Measurements from ENCODE around the gene HDAC4. TPM values are rescaled to one million over a fixed set of nuclear protein-coding genes. Genes with fewer than 3 reads are reported as not detected.

HDAC4 gene
- total RNA-seq, 1 experiment from 2014 or later = 32.0 TPM

- Histone ChIP-seq H2BK12ac (ENCODE audit: insufficient read length, low read depth, low read length) (no peak overlapping the region), H3K79me1 (ENCODE audit: insufficient read depth, low read depth, low read length, poor library complexity, severe bottlenecking) (no peaks in the 10 kb centered on the region), H2BK120ac (ENCODE audit: low read depth, low read length, poor library complexity, severe bottlenecking) (no peak overlapping the region), H3K18ac (ENCODE audit: insufficient read length, low read depth, low read length) (no peak overlapping the region), H2BK15ac (ENCODE audit: low read depth, low read length) (no peak overlapping the region), H4K8ac (replicated peaks; ENCODE audit: insufficient read length, low read depth, low read length) (no peak overlapping the region), H2BK5ac (ENCODE audit: insufficient read length, low read length) (no peak overlapping the region), H2BK20ac (ENCODE audit: low read depth, low read length, poor library complexity, severe bottlenecking) (no peak overlapping the region), H3K9ac (ENCODE audit: extremely low read depth, insufficient read length, low read length) (no peak overlapping the region), H3K4me1 (ENCODE audit: insufficient read depth, low read length) (no peaks in the 10 kb centered on the region), H4K20me1 (ENCODE audit: control insufficient read depth, insufficient read depth, insufficient read length) (no peaks in the 10 kb centered on the region), H3K27ac (ENCODE audit: insufficient read length, low read depth, low read length) (no peak overlapping the region), H4K91ac (ENCODE audit: insufficient read length, low read depth, low read length) (no peak overlapping the region), H3K9me3 (ENCODE audit: control insufficient read depth, low read depth, low read length) (no peaks in the 10 kb centered on the region), H3K56ac (ENCODE audit: insufficient read length, low read depth, low read length) (no peak overlapping the region), H3K4ac (ENCODE audit: low read depth, low read length) (no peak overlapping the region), H3T11ph (ENCODE audit: low read length) (no peak overlapping the region), H4K5ac (ENCODE audit: insufficient read length, low read depth, low read length) (no peak overlapping the region), H3K23ac (ENCODE audit: insufficient read length, low read depth, low read length) (no peak overlapping the region), H3K79me2 (ENCODE audit: insufficient read depth, low read length) (no peaks in the 10 kb centered on the region), H2AFZ (ENCODE audit: low read length) (no peak overlapping the region), H3K14ac (ENCODE audit: insufficient read depth, low read length) (no peak overlapping the region), H3K4me2 (ENCODE audit: insufficient read depth, insufficient read length, low read length) (no peak overlapping the region), H2AK5ac (ENCODE audit: insufficient read length, low read length) (no peak overlapping the region), H3K27me3 (ENCODE audit: insufficient read depth, low read length) (no peaks in the 10 kb centered on the region), H3K23me2 (ENCODE audit: insufficient read length, low read depth, low read length, poor library complexity, severe bottlenecking) (no peaks in the 10 kb centered on the region)
- Mint-ChIP-seq H3K27me3 (ENCODE audit: low read depth) (no peaks in the 10 kb centered on the region), H3K4me1 (peaks cover 7 to 28% of the 10 kb centered on the region in 2 experiments), H3K4me3 (no peak overlapping the region), H3K36me3 (ENCODE audit: insufficient read depth in 1 of 3, low read depth in 3 of 3) (peaks cover 0 to 3% (median 2%) of the 10 kb centered on the region in 3 experiments; a peak in 2 of 7 replicates), H3K9me3 (no peaks in the 10 kb centered on the region), H3K27ac (peak overlapping the region; percentile 77 to 92 (median 89); a peak in 6 of 7 replicates)
- no CpG with 5 or more reads among the region's 15 CpGs for WGBS (ENCODE audit: extremely low coverage, insufficient read length, low lambda C conversion rate)
- no peak for TF ChIP-seq CTCF (conservative IDR thresholded peaks at IDR 0.05)
- no peak for DNase-seq
These were observed 70.7 kb downstream of the HDAC4 start for GRCh38 chr2:239329972-239330572.
